Measurements from ENCODE around the gene FAM240A.
"Not testable (repeated sequence)": the region's sequence is repeated elsewhere in the genome, so short reads cannot be mapped to it uniquely, and the experiment has no call there.

The FAM240A gene

GRCh38 chr3:46574243-46574646, 38.1 kb upstream of the FAM240A start:
- H3K27ac ChIP-seq = no peak overlapping the region
- no peak for TF ChIP-seq CTCF (conservative IDR thresholded peaks at IDR 0.05)
- TF ChIP-seq ZFX (IDR thresholded peaks at IDR 0.05) = no peak

GRCh38 chr3:46574881-46575576, 37.3 kb upstream of the FAM240A start:
- H3K27ac ChIP-seq = no peak overlapping the region
- TF ChIP-seq CTCF (conservative IDR thresholded peaks at IDR 0.05) = no peak
- TF ChIP-seq ZFX (IDR thresholded peaks at IDR 0.05) = no peak

- TF ChIP-seq CTCF (conservative IDR thresholded peaks at IDR 0.05) (no peak), ZFX (IDR thresholded peaks at IDR 0.05) (no peak)
- no peak overlapping the region for H3K27ac ChIP-seq
These were observed 36.6 kb upstream of the FAM240A start for GRCh38 chr3:46575577-46576222.

GRCh38 chr3:46576386-46576785, 35.9 kb upstream of the FAM240A start:
- H3K27ac ChIP-seq = no peak overlapping the region
- no peak for TF ChIP-seq ZFX (IDR thresholded peaks at IDR 0.05)
- no peak for TF ChIP-seq CTCF (conservative IDR thresholded peaks at IDR 0.05)

GRCh38 chr3:46576879-46577278, 35.4 kb upstream of the FAM240A start:
- H3K27ac ChIP-seq = no peak overlapping the region
- no peak for TF ChIP-seq CTCF (conservative IDR thresholded peaks at IDR 0.05)
- TF ChIP-seq ZFX (IDR thresholded peaks at IDR 0.05) = no peak

GRCh38 chr3:46577580-46578249, 34.6 kb upstream of the FAM240A start:
- not testable (repeated sequence) for H3K27ac ChIP-seq

- TF ChIP-seq CTCF (conservative IDR thresholded peaks at IDR 0.05) (no peak), ZFX (IDR thresholded peaks at IDR 0.05) (no peak)
These were observed 33.2 kb upstream of the FAM240A start for GRCh38 chr3:46578973-46579755.

More at GRCh38 chr3:46578973-46579755, 33.2 kb upstream of the FAM240A start:
- no peak overlapping the region for H3K27ac ChIP-seq
